Measurements from ENCODE around the gene HOXA6.

HOXA6 gene

DNA sequence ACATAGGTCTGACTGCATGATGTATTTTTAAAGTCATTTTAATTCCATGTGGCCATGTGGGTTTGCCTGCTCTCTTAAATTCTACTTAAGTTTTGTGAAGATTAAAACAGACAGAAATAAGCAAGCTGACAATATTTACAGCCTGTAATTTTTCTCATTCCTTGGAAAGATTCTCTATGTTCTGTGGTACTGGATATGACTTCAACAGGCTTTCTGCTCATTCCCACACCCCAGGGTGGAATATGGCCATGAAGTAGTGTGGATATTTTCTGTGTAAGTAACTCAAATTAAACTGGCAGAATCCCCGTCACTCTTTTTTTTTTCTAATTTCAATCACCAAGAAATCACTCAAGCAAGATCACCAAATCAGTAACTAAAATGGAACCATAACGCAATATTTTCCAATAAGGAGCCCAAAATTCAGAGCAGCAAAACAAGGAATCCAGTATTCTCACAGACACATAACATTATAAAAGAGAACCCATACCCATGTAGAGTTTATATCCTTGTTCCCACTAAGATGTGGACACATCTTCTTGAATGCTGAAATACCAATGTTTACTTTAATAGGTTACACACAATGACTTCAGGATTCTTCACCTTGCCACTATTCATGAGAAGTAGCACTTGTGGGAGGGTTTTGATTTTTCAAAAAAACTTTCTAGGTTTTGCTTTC lies 9.8 kb downstream of the HOXA6 start:
- DNase-seq, result no peak

DNA sequence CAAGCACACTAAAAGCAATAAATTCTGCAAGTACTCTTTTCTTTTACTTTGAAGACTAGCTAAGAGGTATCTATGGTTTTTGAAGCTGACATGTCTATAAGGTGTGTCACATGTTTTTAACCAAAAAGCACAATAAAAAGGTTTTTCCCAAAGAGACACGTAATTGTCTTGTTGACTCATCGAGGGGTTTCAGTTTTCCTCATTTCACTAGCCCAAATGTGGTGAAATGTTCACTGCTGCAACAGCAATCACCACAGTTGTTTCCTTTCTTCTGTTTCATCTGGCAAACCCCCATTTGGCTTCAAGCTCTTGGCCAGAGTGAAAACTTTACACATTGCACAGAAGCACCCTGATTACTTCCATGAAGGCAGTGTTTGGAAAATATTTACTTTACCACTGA lies 13.2 kb downstream of the HOXA6 start:
- DNase-seq, result no peak

DNA sequence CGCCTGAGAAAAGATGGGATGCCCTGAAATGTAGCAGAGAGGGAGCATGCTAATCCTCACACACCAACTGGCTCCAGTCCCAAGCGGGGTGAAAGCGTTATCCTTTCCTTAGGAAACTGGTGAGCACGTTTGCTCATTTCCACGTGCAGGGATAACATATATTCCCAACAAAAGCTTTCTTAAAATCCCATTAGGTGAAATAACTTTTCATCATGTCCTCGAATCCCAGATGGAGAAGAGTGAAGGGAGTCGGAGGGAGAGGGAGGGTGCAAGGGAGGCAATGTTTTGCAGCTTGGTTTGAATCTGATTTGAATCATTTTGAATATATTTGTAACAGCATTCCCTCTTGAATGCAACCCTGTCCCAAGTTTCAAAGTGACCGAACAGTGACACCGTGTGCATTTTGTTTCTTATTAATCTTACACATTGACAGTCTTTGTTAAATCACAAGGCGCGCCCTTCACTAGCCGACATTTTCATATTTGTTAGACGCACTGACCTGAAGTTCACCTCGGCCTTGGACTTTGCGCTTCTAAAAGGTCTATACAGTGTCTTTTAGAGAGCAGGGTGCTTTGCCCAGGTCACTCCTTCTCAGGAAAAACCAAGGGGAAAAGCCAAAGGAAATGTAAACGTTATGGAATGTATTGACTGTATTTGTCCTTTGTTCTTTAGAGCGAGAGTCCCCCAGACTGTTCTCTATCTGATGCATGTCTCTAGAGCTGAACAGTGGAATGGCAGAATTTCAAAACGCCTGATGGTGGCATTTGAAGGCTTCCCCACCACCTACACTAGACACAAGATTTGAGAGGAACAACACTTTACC lies 14.0 kb downstream of the HOXA6 start:
- DNase-seq, result no peak

DNA sequence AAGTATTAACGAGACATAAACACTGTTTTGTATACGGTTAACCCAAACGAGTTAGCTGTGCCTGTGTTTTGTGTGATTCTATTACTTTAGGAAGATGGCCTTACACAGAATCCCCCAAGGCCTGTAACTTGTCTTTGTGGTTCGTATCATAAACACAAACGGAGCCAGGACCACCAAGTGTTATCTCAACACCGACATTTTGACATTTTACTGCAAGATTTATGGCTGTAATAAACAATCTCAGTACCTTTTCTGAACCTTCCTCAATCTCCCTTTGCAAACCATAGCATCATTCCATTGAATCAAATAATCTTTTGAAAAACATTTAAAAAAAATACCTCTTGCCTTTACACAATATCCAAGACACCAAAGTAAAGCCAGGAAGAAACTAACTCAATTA lies 14.6 kb downstream of the HOXA6 start:
- DNase-seq, result no peak

DNA sequence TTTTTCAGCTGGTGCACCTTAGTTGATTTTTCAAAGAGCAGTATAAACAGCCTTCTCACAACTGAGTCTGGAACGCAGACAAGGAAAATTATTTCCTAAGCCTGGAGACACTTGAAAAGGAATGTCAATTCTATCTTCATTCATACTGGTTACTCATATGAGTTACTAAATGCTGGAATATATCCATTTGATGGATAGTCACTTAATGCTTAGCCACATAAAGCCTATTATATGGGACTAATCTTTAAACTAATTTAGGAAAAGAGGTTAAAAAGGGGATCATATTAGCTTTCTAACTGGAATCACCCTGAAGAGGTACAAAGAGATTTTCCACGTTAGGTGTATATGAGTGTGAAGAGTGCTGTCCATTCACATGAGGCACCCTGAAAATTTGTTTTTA lies 15.4 kb downstream of the HOXA6 start:
- no peak for DNase-seq

DNA sequence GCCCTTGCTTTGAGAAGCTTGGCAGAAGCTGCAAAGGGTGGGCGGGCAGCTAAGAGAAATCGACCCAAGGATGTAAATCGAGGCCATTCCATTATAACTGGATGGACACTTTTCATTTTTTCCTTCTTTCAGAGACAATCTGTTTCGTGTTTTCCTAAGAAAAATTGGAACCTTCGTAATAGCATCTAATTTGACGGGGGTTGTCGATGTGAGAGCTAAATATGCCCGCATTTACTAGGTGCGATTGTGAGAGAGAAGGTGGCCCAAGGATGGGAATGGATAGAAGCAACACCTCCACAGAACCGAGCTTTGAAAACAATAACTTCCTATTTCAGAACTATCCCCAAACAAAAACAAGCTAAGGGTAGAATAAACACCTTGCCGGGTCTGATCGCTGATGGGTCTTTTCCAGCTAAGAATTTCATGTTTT lies 16.2 kb downstream of the HOXA6 start:
- DNase-seq, result no peak

DNA sequence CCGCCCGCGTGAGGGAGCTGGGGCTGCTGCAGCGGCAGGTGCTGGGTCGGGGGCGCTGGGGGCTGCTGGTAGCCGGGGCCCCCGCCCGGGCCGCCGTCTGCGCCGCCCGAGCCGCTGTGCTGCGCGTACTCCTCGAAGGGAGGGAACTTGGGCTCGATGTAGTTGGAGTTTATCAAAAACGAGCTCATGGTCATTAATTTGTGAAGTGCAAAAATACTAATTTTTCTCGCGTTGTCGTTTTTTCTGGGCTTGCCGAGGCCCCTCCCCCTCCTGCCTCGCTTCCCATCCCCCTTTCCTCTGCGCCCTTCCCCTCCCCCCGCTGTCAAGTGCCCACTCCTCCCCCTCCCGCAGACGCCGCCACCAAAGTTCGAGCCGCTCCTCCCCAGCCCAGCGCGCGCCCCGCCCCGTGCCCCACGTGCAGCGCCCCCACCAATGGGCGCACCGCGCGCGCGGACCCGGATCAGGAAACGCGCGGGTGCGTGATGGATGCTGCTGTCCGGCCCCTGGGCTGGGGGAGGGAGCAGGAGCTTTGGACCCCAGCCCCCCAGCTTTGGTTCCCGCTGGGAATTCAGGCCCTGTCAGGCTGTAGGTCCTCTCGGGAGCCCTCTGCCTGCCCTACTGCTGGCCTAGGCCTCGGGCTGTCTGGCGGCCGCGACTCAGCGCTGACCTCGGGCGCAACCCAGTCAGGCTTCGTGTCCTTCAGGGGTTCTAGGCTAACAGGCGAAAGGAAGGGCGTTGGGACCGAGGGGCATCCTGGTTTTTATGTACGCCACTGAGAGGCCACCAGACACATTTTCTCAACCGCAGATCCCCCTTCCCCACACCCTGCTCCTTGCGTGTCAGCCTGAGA lies 16.8 kb downstream of the HOXA6 start, which contains the start of gene HOXA4:
Gene HOXA4 (minus strand): TSS at position 218 of the 850 bp plus-strand sequence. CDS start 24 bp downstream, at position 194.
- DNase-seq, result peak; percentile 73 to 76

DNA sequence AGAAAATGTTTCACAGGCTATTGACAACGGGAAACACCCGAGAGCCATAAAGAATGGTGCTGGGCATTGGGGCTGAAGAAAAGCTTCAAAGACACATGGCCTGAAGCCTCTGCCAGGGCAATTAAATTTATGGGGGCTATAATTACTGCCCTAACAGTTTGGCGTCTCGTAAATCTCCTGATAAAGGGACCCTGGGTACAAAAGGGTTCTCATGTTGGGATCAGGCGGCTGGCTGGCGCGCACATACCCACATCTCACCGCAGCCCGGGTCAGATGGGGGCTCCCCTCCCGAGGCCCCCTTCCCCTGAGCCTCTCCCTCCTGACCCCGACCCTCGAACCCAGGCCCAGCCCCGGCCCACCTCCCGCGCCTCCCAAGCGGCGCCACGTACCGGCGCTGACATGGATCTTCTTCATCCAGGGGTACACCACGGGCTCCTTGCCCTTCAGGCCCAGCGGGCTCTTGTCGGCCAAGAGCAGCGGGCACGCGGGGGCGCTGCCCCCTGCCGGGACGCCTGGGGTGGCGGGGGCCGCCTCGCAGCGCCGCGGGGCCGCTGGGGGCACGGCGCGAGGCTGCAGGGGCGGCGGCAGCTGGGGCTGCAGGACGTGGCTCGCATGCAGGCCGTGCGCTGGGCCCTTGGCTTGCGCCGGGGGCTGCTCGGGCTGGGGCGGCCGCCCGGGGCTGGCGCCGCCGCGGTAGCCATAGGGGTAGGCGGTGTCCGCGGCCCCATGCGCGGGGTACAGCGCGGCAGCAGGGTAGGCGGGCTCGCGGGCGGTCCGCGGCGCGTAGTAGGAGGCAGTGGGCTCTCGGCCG lies 17.6 kb downstream of the HOXA6 start:
- no peak for DNase-seq

DNA sequence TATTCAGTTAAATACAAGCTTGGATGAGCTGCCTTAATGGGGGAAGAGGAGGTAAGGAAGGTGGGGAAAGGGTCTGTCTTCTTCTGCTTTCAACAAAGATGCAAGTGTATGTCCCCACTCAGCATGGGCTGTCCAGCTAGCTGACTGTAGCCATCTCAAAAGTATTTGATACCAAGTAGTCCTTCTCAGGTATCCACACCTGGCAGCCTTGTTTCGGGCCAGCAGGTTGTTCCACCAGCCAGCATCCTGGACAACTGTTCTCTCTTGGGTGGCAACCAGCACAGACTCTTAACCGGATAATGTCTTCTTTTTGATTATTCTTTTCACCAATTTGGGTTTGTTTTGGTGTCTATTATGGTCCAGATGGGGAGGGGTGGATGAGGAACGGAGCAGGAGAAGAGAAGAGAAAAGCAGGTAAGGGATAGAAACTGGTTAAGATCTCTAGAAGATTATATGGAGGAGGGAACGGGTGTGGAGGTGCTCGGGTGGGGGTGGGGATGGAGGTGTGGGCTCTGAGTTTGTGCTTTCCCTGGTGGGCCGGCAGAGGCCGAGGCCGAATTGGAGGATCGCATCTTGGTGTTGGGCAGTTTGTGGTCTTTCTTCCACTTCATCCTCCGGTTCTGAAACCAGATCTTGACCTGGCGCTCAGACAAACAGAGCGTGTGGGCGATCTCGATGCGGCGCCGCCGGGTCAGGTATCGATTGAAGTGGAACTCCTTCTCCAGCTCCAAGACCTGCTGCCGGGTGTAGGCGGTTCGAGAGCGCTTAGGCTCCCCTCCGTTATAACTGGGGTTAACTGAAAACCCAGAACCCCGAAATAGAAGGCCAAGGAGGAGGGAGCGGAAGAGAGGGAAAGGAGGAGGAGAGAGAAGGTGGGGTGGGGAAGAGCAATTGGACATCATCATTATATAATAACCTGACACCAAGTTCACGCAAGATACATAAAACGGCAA lies 18.5 kb downstream of the HOXA6 start:
- DNase-seq, result no peak

DNA sequence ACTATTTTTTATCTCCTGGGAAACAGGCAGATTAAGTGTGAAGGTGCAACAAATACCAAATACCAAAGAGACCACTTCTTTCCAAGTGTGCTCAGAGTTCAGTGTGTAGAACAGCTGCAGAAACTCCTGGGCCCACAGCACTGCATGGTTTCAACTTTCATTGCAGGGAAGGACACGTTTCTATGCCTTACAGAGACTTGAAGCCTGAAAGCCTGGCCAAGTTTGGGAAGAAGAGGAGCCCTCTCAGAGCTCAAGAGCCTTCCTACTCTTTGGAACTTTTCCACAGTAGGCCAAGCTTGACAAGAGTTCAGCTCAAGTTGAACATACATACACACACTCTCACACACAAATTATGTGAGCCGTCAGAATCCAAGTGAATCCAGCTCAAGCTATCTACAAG lies 19.5 kb downstream of the HOXA6 start:
- DNase-seq, result no peak

DNA sequence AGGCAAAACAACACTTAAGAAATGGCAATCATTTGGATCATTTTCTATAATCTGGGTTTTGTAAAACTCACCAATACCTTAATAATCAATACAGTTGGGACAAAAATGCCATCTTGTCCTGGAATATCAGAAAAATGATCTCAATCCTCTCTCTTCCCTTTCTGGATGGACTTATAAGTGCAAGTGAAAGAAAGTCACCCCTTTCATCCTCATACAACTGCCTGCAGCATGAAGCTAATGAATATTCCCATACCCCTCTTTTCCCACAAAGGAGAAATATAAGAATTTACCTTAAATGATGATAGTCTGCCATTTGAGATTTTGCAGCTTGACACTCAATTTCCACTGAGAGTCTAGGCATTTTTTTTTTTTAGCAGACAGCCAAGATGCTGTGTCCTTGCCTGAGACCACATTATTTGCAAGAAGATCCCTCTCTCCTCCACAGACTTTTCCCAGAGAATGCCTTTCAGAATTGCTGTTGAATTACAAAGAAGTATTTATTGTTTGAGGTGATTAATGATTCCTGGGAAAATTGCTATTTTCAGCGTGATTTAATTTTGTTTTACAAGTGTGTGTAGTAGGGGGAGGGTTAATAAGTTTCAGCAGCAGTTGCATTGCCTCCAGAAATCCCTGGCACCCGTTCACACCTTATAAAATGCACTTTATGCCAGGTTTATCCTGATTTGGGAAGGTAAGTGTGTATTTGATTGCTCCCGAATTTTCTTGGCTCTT lies 20.8 kb downstream of the HOXA6 start:
- no peak for DNase-seq

DNA sequence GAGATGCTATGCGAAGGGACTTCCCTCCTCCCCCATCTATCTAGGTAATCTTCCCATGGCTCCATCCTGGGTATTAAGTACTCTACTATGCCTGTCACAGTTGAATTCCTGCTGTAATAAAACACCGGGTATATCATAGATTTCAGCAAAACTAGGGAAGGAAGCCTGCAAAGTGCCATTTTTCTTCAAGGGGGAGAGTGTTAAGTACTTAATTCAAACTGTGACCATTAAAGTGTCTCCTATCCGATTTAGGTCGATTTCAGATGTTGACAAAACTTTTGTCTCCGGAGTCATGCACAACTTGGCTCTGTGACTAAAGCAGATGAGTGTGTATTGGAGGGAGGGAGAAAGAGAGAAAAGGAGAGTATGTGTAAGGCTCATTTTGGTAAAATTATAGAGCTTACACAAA lies 21.6 kb downstream of the HOXA6 start:
- no peak for DNase-seq

DNA sequence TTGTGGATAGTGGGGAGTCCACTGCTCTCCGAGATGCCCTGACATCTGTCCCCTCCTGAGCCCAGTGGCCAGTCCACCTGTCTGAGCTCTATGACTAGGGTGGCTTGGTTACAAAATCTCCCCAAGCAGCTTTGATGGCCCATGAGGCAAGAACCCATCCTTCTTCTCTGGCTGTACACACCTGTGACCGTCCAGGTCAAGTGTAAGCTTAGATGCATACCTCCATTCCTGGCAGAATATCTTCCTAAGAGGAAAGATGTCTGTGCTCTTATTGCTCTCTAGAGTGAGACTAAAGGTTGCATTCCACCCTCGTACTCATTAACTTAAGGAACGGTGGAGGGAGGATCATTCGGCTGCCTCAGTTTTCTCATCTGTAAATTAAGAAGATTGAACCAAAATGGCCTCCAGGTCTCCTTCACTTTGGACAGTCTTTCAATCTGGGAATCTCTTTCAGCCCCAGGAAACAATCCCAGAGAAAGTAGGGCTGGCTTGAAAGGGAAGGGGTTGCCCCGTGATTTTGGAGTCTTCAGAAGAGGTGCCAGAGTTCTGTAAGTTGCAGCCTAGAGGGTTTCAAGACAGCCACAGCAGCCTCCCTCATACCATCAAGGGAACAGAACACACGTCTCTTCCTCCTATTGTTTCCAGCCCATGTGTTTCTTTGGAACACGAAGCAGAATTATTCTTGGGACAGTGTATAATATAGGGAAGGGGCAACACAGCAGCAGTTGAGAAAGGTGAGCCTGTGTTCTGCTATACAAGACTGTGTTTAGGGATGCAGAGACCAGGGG lies 22.5 kb downstream of the HOXA6 start:
- DNase-seq, result no peak

DNA sequence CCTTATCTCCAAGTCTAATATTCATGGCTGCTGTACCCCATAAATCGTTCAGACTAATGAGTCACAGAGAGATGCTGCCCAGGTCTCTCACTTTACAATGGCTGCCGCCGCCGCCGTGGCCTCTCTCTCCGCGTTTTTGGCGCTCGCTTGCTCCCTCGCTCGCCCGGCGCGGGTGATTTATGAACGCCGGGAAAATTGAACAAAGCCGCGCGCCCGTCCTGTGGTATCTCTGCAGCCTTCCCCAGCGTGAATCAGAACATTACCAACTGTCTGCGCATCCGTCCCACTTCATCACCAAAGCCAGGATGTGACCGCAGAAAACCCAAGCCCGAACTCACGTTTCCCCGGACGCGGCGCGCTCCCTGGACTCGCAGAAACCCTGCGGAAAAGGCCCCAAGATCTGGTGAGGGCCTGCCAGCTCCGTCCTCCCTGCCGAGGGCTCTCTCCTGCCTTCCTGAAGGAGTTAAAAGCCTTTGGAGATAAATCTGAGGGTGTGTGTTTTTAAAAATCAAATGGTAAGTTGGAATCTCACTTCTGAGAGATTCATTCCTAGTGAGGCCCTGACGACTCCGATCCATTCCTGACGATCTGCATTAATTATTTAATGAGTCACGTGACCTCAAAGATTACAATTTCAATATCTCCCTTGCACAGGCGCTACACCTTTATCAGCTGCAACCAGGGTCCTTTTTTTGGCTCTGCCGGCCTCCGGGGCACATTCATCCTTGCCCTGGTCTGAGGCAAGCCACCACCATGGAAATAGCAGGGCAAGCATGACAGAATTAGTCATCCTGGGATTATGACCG lies 23.3 kb downstream of the HOXA6 start:
- DNase-seq, result no peak

DNA sequence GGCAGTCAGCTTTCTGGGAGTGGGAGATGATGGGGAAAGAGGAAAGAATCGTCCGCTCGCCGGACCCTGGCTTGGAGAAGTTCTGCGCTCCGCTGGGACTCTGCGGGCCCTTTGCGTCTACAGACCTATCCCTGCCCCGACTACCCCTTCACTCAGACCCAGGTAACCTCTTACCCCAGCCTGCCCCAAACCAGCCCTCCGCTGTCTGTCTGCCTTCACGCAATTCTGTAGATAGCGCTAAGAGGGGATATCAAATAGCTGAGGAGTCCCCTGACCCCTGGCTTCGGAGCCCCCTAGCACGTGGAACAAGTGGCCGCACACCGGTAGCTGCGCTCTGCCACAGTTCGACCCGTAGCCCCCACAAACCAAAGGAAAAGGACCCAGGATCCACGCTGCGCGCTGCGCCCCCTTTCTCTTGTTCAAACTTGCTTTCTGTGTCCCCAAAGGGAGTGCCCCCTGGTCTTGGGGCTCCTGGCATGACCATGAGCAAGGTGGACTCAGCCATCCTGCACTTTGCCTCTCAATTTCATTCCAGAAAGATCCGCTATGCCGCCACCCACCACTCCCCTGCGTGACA lies 24.0 kb downstream of the HOXA6 start:
- DNase-seq, result no peak

DNA sequence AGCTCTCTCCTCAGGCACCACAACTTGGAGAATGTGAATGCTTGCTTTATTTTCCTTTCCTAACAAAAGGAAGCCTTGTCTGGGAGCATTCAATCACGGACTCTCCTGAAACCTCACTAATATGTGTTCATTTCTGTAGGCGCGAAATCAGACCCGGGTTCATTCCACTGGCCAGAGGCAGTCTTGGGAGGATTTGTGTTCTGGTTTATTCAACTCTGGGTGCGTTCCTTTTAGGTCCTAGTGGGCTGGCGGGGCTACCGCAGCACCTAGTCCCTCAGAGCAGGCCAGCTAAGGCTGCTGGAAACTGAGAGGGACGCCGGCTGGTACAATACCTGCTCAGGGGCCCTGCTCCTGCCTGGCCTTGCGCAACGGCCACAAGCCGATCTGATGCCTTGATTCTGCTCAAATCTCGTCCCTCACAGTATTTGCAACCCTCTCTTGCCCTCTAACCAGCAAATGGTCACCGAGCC lies 24.5 kb downstream of the HOXA6 start:
- DNase-seq, result no peak

DNA sequence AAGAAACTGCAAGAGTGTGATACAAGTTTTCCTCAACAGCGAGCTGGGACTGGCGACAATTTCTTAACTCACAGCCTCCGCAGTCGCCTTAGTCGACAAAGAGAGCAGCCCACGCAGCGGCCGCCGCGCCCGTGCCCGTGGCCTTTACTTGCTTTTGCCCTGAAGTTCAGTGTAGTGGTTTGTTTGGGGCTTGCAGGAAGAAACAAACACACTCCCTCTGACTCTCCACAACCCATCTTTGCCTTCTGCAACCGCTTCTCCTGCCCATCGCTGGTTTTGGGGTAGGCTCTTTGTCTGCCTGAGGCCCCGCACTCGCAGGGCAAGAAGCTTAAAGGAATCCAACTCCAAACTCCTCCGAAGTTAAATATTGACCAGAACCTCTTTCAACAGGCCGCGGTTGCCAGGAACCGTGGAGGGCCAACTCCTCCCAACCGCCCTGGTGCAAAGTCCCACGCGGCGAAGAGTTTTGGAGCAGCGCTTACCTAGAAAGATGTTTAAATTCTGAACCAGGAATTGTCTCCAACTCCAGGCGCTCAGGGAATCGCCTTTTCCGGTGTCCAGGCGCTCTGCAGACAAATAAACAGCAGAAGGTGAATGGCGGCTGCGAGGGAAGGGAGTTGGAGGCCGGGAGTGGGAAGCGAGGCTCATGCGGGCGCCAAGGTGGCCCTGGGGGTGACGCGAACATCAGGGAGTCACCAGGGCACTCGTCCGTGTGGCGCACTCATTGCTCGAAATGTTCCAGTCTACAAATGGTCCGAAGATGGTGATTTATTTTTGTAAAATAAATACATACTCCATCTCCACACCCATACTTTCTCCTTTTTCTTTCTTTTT lies 25.3 kb downstream of the HOXA6 start:
- no peak for DNase-seq

Measured in activated CD4-positive, alpha-beta T cell treated with anti-CD3 and anti-CD28 coated beads, Interleukin-2, amount 50 U/mL, for 4 hours (primary cell).